Astrocyte (in vitro differentiated cells and primary cell): ENCODE data around the gene MED13.

Source experiments
- EZH2 ChIP-seq: IDR thresholded peaks from 2 replicates; pipeline ENCODE4 v1.6.1; 2012; ENCODE audit warnings: mild to moderate bottlenecking, low read length, inconsistent platforms; ENCODE audit not compliant: insufficient read depth
- TF ChIP-seq, protein P1 (sequence below): IDR thresholded peaks from 2 replicates; pipeline ENCODE4 v1.5.1; 2011; ENCODE audit warnings: low read depth, mild to moderate bottlenecking, inconsistent platforms, low read length, moderate library complexity; ENCODE audit not compliant: insufficient read depth

DNA sequence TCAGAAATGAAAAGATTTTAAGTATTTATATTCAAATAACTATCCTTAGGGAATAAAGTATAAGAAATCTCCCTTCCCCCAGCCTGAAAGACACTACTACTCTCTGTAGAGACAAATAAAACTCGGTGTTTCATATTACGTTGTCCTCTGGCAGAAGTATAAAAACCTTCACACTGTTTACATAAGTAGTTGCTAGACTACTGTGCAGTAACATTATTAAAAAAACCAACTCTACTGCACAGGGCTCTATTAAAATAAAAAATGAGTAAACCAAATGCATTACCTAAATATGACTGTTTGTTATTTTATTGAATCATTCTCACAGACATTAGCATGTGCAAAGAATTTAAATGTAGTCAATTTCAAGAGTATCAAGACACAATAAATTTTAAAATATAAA lies 67.4 kb downstream of the MED13 start:
- no peak for TF ChIP-seq EZH2
- TF ChIP-seq, protein P1, sequence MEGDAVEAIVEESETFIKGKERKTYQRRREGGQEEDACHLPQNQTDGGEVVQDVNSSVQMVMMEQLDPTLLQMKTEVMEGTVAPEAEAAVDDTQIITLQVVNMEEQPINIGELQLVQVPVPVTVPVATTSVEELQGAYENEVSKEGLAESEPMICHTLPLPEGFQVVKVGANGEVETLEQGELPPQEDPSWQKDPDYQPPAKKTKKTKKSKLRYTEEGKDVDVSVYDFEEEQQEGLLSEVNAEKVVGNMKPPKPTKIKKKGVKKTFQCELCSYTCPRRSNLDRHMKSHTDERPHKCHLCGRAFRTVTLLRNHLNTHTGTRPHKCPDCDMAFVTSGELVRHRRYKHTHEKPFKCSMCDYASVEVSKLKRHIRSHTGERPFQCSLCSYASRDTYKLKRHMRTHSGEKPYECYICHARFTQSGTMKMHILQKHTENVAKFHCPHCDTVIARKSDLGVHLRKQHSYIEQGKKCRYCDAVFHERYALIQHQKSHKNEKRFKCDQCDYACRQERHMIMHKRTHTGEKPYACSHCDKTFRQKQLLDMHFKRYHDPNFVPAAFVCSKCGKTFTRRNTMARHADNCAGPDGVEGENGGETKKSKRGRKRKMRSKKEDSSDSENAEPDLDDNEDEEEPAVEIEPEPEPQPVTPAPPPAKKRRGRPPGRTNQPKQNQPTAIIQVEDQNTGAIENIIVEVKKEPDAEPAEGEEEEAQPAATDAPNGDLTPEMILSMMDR: no peak
